H9 (cell line): ENCODE results near the gene PMM2. TPM values are rescaled to one million over a fixed set of nuclear protein-coding genes. Genes with fewer than 3 reads are reported as not detected.

Experiments used
- DNase-seq: peaks from one replicate; pipeline ENCODE4 v3.0.0-alpha.2; 2017
- H2AFZ ChIP-seq: one replicate; pipeline ENCODE4 v1.6.1; 2013; ENCODE audit warnings: mild to moderate bottlenecking, low read length, control low read depth, moderate library complexity
- H2AK5ac ChIP-seq: 2 replicates; pipeline ENCODE4 v1.6.1; 2013; ENCODE audit warnings: low read length, control low read depth, mixed read lengths; ENCODE audit not compliant: insufficient read length
- H2BK120ac ChIP-seq: one replicate; pipeline ENCODE4 v1.6.1; 2013; ENCODE audit warnings: low read depth, mild to moderate bottlenecking, low read length, control low read depth, inconsistent platforms; ENCODE audit not compliant: poor library complexity, severe bottlenecking
- H2BK12ac ChIP-seq: 2 replicates; pipeline ENCODE4 v1.6.1; 2013; ENCODE audit warnings: low read length, control low read depth, mixed read lengths, low read depth; ENCODE audit not compliant: insufficient read length
- H2BK15ac ChIP-seq: 2 replicates; pipeline ENCODE4 v1.6.1; 2013; ENCODE audit warnings: low read depth, low read length, control low read depth
- H2BK20ac ChIP-seq: one replicate; pipeline ENCODE4 v1.6.1; 2013; ENCODE audit warnings: low read depth, mild to moderate bottlenecking, low read length, control low read depth, inconsistent platforms; ENCODE audit not compliant: poor library complexity, severe bottlenecking
- H2BK5ac ChIP-seq: 2 replicates; pipeline ENCODE4 v1.6.1; 2013; ENCODE audit warnings: low read length, control low read depth, mixed read lengths; ENCODE audit not compliant: insufficient read length
- H3K14ac ChIP-seq: 2 replicates; pipeline ENCODE4 v1.6.1; 2013; ENCODE audit warnings: low read length, control low read depth; ENCODE audit not compliant: insufficient read depth
- H3K18ac ChIP-seq: 2 replicates; pipeline ENCODE4 v1.6.1; 2013; ENCODE audit warnings: low read depth, mild to moderate bottlenecking, mixed read lengths, low read length, control low read depth; ENCODE audit not compliant: insufficient read length
- H3K23ac ChIP-seq: 2 replicates; pipeline ENCODE4 v1.6.1; 2013; ENCODE audit warnings: low read length, control low read depth, mixed read lengths, low read depth; ENCODE audit not compliant: insufficient read length
- H3K23me2 ChIP-seq: 2 replicates; pipeline ENCODE4 v1.6.1; 2013; ENCODE audit warnings: low read depth, mild to moderate bottlenecking, mixed read lengths, low read length, control low read depth; ENCODE audit not compliant: insufficient read length, poor library complexity, severe bottlenecking
- H3K27ac ChIP-seq: 2 replicates; pipeline ENCODE4 v1.5.1; 2013; ENCODE audit warnings: low read length, control low read depth, mixed read lengths, low read depth; ENCODE audit not compliant: insufficient read length
- H3K27me3 ChIP-seq: 2 replicates; pipeline ENCODE4 v1.6.1; 2013; ENCODE audit warnings: low read length, control low read depth, inconsistent platforms; ENCODE audit not compliant: insufficient read depth
- H3K4ac ChIP-seq: 2 replicates; pipeline ENCODE4 v1.6.1; 2013; ENCODE audit warnings: low read depth, mild to moderate bottlenecking, control low read depth, inconsistent platforms, low read length, moderate library complexity
- H3K4me1 ChIP-seq: 2 replicates; pipeline ENCODE4 v1.6.1; 2013; ENCODE audit warnings: low read length, control low read depth, inconsistent platforms; ENCODE audit not compliant: insufficient read depth
- H3K4me2 ChIP-seq: 2 replicates; pipeline ENCODE4 v1.6.1; 2013; ENCODE audit warnings: low read length, control low read depth, mixed read lengths; ENCODE audit not compliant: insufficient read length, insufficient read depth
- H3K56ac ChIP-seq: 2 replicates; pipeline ENCODE4 v1.6.1; 2013; ENCODE audit warnings: low read depth, mild to moderate bottlenecking, mixed read lengths, low read length, control low read depth; ENCODE audit not compliant: insufficient read length
- H3K79me1 ChIP-seq: 2 replicates; pipeline ENCODE4 v1.6.1; 2013; ENCODE audit warnings: low read depth, mild to moderate bottlenecking, moderate library complexity, low read length, control low read depth, inconsistent platforms; ENCODE audit not compliant: insufficient read depth, poor library complexity, severe bottlenecking
- H3K79me2 ChIP-seq: 2 replicates; pipeline ENCODE4 v1.6.1; 2013; ENCODE audit warnings: low read length, control low read depth, inconsistent platforms; ENCODE audit not compliant: insufficient read depth
- H3K9ac ChIP-seq: 2 replicates; pipeline ENCODE4 v1.6.1; 2013; ENCODE audit warnings: low read length, control low read depth, mixed read lengths; ENCODE audit not compliant: insufficient read length; ENCODE audit errors: extremely low read depth
- H3K9me3 ChIP-seq: one replicate; pipeline ENCODE4 v1.6.1; 2013; ENCODE audit warnings: low read depth, low read length, inconsistent platforms; ENCODE audit not compliant: control insufficient read depth
- H3T11ph ChIP-seq: one replicate; pipeline ENCODE4 v1.6.1; 2013; ENCODE audit warnings: mild to moderate bottlenecking, low read length, control low read depth, inconsistent platforms
- H4K20me1 ChIP-seq: one replicate; pipeline ENCODE4 v1.6.1; 2013; ENCODE audit not compliant: control insufficient read depth, insufficient read length, insufficient read depth
- H4K5ac ChIP-seq: 2 replicates; pipeline ENCODE4 v1.6.1; 2013; ENCODE audit warnings: low read depth, mild to moderate bottlenecking, mixed read lengths, low read length, control low read depth; ENCODE audit not compliant: insufficient read length
- H4K8ac ChIP-seq: replicated peaks from 2 replicates; pipeline ENCODE4 v1.6.1; 2013; ENCODE audit warnings: low read length, control low read depth, mixed read lengths, low read depth; ENCODE audit not compliant: insufficient read length
- H4K91ac ChIP-seq: 2 replicates; pipeline ENCODE4 v1.6.1; 2013; ENCODE audit warnings: low read depth, mild to moderate bottlenecking, moderate library complexity, mixed read lengths, low read length, control low read depth; ENCODE audit not compliant: insufficient read length
- H3K27ac Mint-ChIP-seq, 3 experiments: 2 replicates in 2 of 3; 3 replicates in 1 of 3; pipeline ENCODE4 v1.8.0; 2020 to 2021; ENCODE audit warnings: mixed read lengths in 3 of 3, mild to moderate bottlenecking in 1 of 3, moderate library complexity in 1 of 3
- H3K27me3 Mint-ChIP-seq: 2 replicates; pipeline ENCODE4 v1.8.0; 2021; ENCODE audit warnings: low read depth, mild to moderate bottlenecking, moderate library complexity, mixed read lengths
- H3K36me3 Mint-ChIP-seq, 3 experiments: 2 replicates in 2 of 3; 3 replicates in 1 of 3; pipeline ENCODE4 v1.8.0; 2020 to 2021; ENCODE audit warnings: low read depth in 3 of 3, mixed read lengths in 3 of 3; ENCODE audit not compliant: insufficient read depth in 1 of 3
- H3K4me1 Mint-ChIP-seq, 2 experiments: 2 replicates each; pipeline ENCODE4 v1.8.0; 2020; ENCODE audit warnings: mixed read lengths in 2 of 2
- H3K4me3 Mint-ChIP-seq, 2 experiments: 2 replicates in 1 of 2; 3 replicates in 1 of 2; pipeline ENCODE4 v1.8.0; 2020 to 2021; ENCODE audit warnings: mild to moderate bottlenecking in 2 of 2, mixed read lengths in 2 of 2, moderate library complexity in 1 of 2
- H3K9me3 Mint-ChIP-seq, 2 experiments: 2 replicates in 1 of 2; 3 replicates in 1 of 2; pipeline ENCODE4 v1.8.0; 2020; ENCODE audit warnings: mild to moderate bottlenecking in 2 of 2, mixed read lengths in 2 of 2, moderate library complexity in 1 of 2
- WGBS: extraction: QIAGEN DNeasy Blood & Tissue Kit; methylation state at CpG from one replicate; pipeline ENCODE4 v1.1.7; 2013; ENCODE audit warnings: missing lambda C conversion rate, low lambda C conversion rate, mixed read lengths; ENCODE audit not compliant: insufficient read length; ENCODE audit errors: extremely low coverage; 5-methylcytosine and 5-hydroxymethylcytosine counted together
- total RNA-seq: library from RNA; stranded (reverse); gene quantifications from 2 replicates; pipeline ENCODE4 v1.2.1, GENCODE V29; 2021
- TF ChIP-seq, protein P1 (sequence below): fragments of 200-600 bp; sonication (generic); conservative IDR thresholded peaks from 3 replicates; pipeline ENCODE4 v1.8.0; 2021; ENCODE audit warnings: antibody characterized with exemption, mild to moderate bottlenecking

PMM2 gene
- total RNA-seq, 1 experiment from 2014 or later, result 82.7 TPM

DNA sequence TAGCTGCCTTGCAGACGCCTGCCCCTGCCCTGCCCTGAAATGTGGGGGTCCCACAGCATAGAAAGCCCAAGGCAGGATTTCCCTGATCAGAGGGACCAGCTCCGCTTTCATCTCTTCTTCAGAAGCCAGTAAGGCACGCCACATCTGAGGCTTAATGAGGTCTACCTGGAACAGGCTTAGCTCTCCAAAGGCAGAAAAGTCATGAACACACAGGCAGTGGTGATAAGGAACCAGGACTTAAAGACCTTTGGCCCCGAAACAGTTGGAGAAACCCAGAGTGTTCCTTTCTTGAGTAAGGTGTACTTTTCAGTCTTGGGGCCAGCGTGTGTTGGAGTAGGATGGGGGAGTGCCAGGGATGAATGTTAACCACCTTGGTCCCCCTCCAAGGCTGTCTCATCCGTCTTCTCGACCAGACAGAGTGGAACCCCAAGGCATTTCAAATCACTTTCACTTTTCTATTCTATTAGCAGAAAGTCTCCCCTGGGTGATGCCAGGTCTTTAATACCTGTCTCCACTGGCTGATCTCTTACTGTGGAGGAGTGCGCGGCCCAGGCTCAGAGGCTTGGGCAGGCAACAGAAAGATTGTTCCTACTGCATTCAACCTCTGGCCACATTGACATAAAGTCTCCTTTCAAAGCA is 44.1 kb upstream of the PMM2 start:
- Histone ChIP-seq H3K27ac (no peak overlapping the region), H2BK5ac (no peak overlapping the region), H3K9ac (no peak overlapping the region), H2BK20ac (no peak overlapping the region), H3K4ac (no peak overlapping the region), H4K8ac (no peak overlapping the region), H3K56ac (no peak overlapping the region), H3K79me1 (no peaks in the 10 kb centered on the region), H4K91ac (no peak overlapping the region), H3K23ac (no peak overlapping the region), H4K20me1 (no peaks in the 10 kb centered on the region), H3K27me3 (no peaks in the 10 kb centered on the region), H2AFZ (no peak overlapping the region), H3K18ac (no peak overlapping the region), H3T11ph (no peak overlapping the region), H3K23me2 (no peaks in the 10 kb centered on the region), H4K5ac (no peak overlapping the region), H3K14ac (no peak overlapping the region), H3K9me3 (no peaks in the 10 kb centered on the region), H3K4me1 (no peaks in the 10 kb centered on the region), H3K79me2 (no peaks in the 10 kb centered on the region), H2BK12ac (no peak overlapping the region), H2AK5ac (no peak overlapping the region), H2BK120ac (no peak overlapping the region), H2BK15ac (no peak overlapping the region), H3K4me2 (no peak overlapping the region)
- no peaks in the 10 kb centered on the region for H3K9me3 Mint-ChIP-seq
- TF ChIP-seq, protein P1, sequence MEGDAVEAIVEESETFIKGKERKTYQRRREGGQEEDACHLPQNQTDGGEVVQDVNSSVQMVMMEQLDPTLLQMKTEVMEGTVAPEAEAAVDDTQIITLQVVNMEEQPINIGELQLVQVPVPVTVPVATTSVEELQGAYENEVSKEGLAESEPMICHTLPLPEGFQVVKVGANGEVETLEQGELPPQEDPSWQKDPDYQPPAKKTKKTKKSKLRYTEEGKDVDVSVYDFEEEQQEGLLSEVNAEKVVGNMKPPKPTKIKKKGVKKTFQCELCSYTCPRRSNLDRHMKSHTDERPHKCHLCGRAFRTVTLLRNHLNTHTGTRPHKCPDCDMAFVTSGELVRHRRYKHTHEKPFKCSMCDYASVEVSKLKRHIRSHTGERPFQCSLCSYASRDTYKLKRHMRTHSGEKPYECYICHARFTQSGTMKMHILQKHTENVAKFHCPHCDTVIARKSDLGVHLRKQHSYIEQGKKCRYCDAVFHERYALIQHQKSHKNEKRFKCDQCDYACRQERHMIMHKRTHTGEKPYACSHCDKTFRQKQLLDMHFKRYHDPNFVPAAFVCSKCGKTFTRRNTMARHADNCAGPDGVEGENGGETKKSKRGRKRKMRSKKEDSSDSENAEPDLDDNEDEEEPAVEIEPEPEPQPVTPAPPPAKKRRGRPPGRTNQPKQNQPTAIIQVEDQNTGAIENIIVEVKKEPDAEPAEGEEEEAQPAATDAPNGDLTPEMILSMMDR, result no peak
- no CpG with 5 or more reads among the region's 9 CpGs for WGBS
- no peak for DNase-seq
- no peak overlapping the region for H3K27ac Mint-ChIP-seq
- H3K4me1 Mint-ChIP-seq, result peaks cover 0 to 18% of the 10 kb centered on the region in 2 experiments; a peak in 2 of 4 replicates
- no peaks in the 10 kb centered on the region for H3K36me3 Mint-ChIP-seq
- H3K27me3 Mint-ChIP-seq, result no peaks in the 10 kb centered on the region
- no peak overlapping the region; a peak in 1 of 5 replicates for H3K4me3 Mint-ChIP-seq
